Measurements from ENCODE around the gene DDOST.
"Not testable (repeated sequence)": the region's sequence is repeated elsewhere in the genome, so short reads cannot be mapped to it uniquely, and the experiment has no call there.

Gene DDOST

GRCh38 chr1:20619999-20620398 is 41.2 kb downstream of the DDOST start:
- DNase-seq, result no peak

- no peak for DNase-seq
Measured at GRCh38 chr1:20618550-20618949, 42.6 kb downstream of the DDOST start.

GRCh38 chr1:20616847-20617487 is 44.2 kb downstream of the DDOST start:
- DNase-seq, result no peak

- DNase-seq, result no peak
Measured at GRCh38 chr1:20615946-20616846, 45.0 kb downstream of the DDOST start.

- DNase-seq, result no peak
Measured at GRCh38 chr1:20614131-20614579, 47.0 kb downstream of the DDOST start.

- no peak for DNase-seq
Measured at GRCh38 chr1:20612221-20612746, 48.9 kb downstream of the DDOST start.

- DNase-seq, result no peak
Measured at GRCh38 chr1:20611652-20612051, 49.5 kb downstream of the DDOST start.

GRCh38 chr1:20610970-20611369 is 50.2 kb downstream of the DDOST start:
- no peak for DNase-seq

GRCh38 chr1:20609541-20609940 is 51.6 kb downstream of the DDOST start:
- no peak for DNase-seq

- not testable (repeated sequence) for DNase-seq
Measured at GRCh38 chr1:20606801-20607570, 54.2 kb downstream of the DDOST start.

GRCh38 chr1:20604678-20605077 is 56.5 kb downstream of the DDOST start:
- DNase-seq, result no peak

GRCh38 chr1:20603504-20604464 is 57.4 kb downstream of the DDOST start:
- no peak for DNase-seq

- DNase-seq, result no peak
Measured at GRCh38 chr1:20602851-20603450, 58.2 kb downstream of the DDOST start.

Measured in 8988T (cell line).